NCI-H345 (cell line): Measurements from ENCODE around the gene ZNF382.
"Not testable (repeated sequence)": the region's sequence is repeated elsewhere in the genome, so short reads cannot be mapped to it uniquely, and the experiment has no call there.

Experiments used
- DNase-seq: peaks from one replicate; lab custom pipeline; 2025; lab: John Stamatoyannopoulos, UW

The ZNF382 gene

DNA sequence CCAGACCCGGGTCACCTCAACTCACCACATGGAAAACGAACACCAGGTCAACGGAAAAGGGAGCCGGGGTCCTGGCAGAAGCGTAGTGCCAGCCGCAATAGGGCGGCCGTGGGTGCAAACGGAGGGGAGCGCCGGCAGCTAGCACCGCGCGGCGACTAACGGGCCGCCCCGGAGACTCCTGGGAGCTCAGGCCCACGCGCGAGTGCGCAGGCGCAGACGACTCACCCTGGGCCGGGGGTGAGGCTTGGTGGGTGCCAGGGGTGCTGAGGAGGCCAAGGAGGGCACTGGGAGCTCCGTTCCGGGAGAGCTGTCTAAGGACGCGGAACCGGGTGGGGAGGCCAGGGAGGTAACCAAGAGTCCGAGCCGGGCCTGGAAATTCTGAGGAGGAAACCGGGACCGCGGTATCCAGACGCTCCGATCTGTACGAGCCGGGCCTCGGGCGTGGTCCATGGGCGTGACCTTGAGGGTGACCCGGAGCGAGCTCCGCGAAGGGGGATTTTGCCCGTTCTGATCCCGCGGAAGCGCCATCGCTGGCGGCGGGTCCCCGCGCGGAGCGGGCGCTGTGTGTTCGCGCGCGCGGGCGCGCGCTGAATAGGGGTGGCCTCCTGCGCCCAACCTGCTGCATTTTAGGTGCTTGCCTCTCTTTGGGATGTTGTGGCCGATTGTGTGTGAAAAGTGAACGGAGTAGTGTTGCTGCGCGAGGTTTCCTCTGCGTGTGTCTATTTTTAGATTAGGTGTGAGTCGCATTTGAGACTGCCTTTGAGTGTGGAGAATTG lies at the start of gene ZNF382:
ZNF382 (plus strand) TSS at position 213 of the 776 bp plus-strand sequence. CDS start 4,602 bp downstream, outside the sequence.
- DNase-seq: no peak

DNA sequence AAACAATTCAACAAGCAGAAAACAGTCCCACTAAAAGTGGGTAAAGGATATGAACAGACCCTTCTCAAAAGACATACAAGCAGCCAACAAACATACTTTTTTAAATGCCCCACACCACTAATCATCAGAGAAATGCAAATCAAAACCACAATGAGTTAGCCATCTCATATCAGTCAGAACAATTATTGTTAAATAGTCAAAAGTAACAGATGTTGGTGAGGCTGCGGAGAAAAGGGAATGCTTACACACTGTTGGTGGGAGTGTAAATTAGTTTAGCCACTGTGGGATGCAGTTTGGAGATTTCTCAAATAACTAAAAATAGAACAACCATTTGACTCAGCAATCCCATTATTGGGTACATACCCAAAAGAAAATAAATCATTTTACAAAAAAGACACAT lies 40.7 kb upstream of the ZNF382 start:
- DNase-seq: no peak

DNA sequence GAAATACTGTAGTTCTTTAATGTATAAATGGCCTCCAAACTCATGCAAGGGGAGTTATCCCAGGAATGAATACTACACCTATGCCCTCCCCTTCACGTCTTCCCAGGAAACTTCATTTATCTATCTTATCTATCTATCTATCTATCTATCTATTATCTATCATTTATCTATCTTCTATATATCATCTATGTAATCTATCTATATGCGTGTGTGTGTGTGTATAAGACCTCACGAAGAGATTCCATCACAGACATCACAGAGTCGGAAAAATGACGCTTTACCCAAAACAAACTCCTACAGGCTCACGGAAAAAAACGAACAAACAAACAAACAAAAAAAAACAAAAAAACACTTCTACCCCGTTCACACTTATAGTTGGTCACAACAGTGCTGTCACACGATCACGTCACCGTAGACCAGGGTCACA lies 32.5 kb upstream of the ZNF382 start:
- DNase-seq: no peak

DNA sequence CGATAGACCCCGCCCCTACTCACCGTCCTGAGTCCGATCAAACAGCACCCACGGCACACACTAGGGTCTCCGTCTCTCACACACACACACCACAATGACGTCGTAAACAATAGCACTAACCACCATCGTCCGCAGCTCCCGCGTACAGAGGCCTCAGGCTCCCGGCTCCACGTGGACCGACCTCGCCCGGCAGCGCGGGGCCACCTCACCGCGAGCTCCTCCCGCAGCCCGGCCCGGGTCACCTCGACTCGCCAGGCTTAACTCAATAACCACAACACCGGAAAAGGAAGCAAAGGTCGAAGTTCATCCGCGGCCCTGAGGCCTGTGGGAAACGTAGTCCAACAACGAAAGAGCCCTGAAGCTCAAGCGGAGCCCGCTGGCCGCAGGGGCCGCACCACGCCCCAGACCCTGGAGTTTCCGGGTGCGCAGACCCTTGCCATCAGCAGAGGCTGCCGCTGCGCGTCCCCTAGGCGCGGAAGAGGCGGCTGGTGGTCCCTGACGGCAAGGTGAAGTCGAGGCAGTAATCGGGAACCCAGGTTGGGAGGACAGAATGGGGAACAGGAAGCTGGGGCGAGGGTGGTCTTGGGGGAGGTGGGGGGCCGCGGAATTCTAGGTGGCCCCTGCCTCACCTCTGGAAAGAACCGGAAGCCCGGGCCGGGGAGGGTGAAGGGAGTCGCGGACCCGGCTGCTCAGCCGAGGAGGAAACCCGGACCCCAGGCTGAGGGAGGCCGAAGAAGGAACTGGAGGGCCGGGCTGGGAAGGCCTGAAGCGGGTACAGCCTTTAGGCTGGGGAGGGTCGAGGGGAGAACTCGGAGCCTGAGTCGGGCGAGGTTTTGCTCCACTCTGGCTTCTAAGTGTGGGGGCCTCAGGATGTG lies 31.9 kb upstream of the ZNF382 start, which contains the start of gene ZNF529:
ZNF529 (minus strand) TSS at position 273 of the 875 bp plus-strand sequence. CDS start 946 bp downstream, outside the sequence.
- peak; percentile 98 for DNase-seq

DNA sequence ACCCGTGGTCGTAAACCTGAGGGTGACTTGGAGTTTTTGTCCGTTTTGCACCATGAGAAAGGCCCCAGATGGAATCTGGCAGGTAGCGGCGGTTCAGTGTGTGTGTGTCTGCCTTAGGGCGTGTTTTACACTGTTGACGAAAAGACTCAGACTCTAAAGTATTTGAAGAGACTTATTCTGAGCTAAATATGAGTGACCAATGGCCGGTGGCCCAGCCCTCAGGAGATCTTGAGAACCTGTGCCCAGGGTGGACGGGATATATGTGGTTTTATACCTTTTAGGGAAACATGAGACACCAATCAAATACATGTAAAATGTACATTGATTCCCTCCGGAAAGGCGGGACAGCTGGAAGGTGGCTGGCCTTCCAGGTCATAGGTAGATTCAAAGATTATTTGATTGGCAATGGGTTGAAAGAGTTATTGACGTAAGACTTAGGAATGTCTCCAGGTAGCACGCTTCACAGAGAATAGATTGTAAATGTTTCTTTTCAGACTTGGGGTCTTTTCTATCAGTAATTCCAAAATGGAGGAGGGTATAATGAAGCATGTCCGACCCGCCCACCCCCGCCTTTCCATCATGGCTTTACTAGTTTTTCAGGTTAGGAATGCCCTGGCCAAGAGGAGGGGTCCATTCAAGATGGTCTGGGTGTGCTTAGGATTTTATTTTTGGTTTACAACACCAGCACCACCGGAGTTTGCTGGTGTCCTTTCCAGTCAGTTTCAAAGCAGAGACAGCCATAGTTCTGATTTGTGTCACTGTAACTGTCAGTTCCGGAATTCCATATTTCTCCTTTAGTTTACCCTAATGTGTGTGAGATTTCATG lies 31.0 kb upstream of the ZNF382 start:
- no peak for DNase-seq

DNA sequence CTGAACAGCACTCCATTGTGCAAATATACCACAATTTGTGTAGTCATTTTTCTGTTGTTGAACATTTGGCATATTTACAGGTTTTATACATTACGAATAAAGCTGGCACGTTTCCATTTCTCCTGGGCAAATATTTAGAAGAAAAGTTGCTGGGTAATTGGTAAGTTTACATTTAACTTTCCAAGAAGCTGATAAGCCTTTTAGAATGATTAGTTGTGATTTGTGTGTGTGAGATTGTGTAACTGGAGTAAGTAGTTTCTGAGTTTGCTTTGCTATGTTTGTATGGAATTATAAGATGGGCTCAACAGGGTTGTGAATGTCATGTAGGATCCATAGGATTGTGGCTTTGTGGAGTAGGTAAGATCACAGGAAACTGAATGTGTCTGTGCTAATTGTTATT lies 30.4 kb upstream of the ZNF382 start:
- no peak for DNase-seq

DNA sequence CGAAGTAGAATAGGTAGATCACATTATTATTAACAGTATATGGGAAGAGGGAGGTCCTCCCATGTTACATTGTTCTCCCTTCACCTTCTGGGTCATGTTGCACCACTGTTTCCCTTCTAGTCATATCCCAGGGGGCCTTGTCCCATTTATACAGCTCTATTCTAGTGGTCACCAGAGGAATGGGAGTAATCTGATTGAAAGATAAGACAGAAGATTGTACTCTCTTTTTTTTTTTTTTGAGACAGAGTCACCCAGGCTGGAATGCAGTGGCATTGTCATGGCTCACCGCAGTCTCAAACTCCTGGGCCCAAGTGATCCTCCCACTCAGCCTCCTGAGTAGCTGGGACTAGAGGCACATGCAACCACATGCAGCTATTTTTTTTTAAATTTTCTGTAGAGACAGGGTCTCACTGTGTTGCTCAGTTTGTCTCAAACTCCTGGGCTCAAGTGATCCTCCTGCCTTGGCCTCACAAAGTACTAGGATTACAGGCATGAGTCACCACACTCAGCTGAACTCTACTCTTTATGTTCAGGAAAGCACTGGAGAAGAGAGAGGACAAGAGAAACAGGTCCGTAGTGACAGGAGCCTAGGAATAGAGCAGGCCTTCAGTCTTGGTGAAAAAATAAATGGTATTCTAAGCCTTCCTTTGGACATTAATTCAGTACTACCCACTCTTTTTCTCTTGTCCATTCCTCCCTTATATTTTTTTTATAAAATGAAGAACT lies 27.7 kb upstream of the ZNF382 start:
- no peak for DNase-seq

DNA sequence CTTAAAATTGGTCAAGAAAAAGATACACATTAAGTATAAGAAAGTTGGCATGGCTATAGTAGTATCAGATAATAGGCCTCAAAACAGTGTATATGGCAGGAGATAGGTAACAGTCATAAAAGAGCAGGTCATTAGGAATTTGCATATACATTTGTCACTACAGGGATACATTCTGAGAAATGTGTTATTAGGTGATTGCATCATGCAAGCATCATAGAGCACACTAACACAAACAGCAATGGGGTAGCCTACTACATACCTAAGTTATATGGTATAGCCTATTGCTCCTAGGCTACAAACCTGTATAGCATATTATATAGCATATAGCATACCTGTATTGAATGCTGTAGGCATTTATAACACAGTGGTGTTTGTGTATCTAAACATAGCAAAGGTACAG lies 25.9 kb upstream of the ZNF382 start:
- no peak for DNase-seq

DNA sequence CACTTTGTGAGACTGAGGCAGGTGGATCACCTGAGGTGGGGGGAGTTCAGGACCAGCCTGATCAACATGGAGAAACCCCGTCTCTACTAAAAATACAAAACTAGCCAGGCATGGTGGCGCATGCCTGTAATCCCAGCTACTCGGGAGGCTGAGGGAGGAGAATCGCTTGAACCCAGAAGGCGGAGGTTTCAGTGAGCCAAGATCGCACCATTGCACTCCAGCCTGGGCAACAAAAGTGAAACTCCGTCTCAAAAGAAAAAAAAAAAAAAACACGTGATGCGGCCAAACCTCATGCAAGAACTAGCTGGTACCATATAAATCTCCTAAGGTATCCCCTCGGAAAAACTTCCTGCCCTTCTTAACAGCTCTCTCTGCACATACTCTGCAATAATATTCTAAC lies 2.4 kb upstream of the ZNF382 start:
- not testable (repeated sequence) for DNase-seq

DNA sequence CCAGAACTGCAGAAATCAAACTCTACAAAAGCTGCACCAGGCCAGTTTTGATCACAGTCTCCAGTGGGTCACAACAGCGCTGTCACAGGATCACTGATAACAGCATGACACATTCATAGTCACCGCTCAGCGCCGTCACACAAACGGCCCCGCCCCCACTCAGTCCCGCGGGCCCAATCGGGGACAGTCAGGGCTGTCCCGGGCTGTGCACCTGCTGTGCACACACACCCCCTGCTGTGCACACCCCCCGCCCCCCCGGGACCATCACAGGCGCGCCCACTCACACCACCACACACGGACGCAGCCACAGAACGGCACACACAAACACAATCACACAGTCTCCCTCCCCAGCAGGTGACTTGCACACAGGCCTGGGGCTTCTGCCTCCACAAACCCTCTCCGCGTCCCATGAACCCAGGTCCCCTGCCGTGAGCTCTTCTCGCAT lies 435 bp upstream of the ZNF382 start:
- DNase-seq: no peak

DNA sequence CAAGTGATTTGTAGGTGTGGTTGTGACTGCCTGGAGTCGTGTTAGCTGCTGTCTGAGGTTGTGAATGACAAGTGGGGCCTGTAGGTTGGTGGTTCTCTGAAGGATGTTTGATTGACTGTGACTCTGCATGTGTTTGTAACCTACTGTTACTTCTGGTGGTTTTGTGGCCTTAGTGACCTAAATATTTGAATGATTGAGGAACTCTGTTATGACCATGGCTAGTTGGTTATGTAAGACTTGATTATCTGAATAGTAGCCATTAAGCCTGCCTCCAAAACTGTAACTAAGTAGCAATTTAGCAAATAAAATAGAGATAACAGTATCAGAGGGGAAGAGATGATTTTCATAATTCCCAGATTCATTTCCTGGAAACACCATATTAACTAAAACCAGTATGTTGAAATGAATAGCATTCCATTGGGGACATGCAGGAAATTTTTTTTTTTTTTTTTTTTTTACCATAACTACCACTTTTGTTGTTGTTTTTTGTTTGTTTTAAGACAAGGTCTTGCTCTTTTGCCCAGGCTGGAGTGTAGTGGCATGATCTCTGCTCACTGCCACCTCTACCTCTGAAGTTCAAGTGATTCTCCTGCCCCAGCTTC lies 865 bp downstream of the ZNF382 start:
- DNase-seq: no peak

DNA sequence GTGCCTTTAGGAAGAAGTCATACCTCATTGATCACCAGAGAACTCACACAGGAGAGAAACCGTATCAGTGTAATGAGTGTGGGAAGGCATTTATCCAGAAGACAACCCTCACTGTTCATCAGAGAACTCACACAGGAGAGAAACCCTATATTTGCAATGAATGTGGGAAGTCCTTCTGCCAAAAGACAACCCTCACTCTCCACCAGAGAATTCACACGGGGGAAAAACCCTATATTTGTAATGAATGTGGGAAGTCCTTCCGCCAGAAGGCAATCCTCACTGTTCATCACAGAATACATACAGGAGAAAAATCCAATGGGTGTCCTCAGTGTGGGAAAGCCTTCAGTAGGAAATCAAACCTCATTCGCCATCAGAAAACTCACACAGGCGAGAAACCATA lies 21.9 kb downstream of the ZNF382 start:
- no peak for DNase-seq

DNA sequence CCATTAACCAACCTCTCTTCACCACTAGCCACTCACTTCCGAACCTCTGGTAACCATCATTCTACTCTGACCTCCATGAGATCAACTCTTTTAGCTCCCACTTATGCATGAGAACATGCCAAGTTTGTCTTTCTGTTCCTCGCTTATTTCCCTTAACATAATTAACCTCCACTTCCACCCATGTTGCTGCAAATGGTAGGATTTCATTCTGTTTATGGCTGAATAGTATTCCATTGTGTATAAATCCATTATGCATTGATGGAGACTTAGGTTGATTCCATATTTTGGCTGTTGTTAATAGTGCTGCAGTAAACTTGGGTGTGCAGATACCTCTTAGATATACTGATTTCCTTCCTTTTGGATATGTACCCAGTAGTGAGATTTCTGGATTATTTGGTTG lies 30.2 kb downstream of the ZNF382 start:
- DNase-seq: no peak

DNA sequence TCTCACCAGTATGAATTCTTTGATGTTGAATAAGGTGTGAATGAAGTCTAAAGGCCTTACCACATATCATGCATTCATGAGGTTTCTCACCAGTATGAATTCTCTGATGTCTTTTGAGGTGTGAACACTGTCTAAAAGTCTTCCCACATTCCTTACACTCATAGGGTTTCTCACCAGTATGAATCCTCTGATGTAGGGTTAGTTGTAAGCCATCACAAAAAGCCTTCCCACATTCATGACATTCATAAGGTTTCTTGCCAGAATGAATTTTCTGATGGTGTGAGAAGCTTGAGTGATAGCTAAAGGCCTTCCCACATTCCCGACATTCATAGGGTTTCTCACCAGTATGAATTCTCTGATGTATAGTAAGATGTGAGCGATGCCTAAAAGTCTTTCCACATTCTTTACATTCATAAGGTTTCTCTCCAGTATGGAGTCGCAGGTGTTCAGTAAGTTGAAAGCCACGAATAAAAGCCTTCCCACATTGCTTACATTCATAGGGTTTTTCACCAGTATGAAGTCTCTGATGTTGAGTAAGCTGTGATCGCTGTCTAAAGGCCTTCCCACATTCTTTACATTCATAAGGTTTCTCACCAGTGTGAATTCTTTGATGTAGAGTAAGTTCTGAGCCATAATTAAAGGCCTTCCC lies 33.9 kb downstream of the ZNF382 start:
- no peak for DNase-seq

DNA sequence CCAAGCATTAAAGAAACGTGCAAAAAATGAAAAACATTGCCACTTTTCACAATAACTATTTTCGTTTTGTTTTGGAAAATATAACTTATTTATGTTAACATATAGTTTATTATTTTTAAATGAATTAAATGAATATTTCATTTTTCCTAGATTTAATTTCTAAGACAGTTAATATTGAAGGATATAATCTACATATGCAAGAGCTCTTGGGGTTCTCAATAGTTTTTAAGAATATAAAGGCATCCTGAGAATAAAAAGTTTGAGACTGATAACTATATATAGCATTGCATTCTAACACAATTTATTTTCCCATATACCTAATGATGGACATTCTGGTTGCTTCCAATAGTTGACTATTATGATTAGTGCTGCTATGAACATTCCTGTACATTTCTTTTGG lies 41.6 kb downstream of the ZNF382 start:
- no peak for DNase-seq

DNA sequence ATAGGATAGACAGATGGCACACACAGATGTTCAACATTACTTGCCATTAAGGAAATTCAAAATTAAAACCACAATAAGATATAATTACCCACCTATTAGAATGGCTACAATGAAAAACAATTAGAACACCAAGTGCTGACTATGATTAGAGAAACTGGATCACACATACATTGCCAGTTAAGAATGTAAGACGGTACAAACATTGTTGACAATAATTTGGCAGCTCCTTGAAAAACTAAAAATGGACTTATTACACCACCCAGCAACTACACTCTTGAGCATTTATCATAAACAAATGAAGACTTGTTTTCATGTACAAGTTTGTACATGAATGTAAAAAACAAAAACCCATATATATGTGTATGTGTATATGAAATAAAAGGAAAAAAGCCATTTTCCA lies 47.8 kb downstream of the ZNF382 start:
- DNase-seq: no peak

DNA sequence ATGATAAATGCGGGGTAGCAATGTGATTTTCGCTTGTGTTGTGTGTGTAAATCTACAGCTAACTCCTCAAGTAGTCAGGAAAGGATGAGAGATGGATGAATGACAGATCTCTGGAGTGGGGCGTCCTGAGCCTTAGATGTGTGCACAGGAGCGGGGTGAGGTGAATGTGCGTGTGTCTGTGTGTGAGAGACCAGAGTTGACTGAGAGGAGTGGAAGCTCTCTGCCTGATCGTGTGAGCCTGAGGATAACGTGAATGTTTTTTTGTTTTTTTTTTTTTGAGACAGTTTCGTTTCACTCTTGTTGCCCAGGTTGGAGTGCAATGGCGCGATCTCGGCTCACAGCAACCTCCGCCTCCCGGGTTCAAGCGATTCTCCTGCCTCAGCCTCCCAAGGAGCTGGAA lies 60.7 kb downstream of the ZNF382 start:
- no peak for DNase-seq

DNA sequence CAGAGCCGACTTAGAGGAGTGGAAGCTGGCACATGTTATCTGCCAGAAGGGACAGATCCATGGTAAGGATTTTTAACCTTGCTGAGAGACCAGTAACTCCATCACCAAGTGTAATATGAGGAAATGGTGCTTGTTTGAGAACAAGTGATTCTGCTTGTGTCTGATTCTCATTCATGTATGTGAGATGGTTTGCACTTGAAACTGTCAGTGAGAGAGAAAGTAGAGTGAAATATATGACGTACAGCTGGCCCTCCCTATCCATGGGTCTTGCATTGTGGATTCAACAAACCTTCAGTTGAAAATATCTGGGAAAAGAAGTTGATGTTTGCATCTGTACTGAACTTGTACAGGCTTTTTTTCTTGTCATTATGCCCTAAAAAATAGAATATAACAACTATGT lies 63.5 kb downstream of the ZNF382 start:
- no peak for DNase-seq

DNA sequence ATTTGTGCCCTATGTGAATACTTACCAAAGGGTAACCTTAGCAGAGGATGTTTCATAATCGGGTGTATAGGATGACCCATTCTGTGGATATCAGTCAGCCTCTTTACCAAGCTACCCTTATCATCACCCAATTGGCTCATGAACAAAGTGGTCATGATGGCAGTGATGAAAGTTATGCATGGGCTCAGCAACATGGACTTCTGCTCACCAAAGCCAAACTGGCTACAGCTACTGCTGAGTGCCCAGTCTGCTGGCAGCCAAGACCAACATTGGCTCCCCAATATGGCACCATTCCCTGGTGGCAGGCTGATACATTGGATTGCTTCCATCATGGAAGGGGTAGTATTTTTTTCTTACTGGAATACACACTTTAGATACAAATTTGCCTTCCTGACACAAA lies 67.3 kb downstream of the ZNF382 start:
- no peak for DNase-seq

DNA sequence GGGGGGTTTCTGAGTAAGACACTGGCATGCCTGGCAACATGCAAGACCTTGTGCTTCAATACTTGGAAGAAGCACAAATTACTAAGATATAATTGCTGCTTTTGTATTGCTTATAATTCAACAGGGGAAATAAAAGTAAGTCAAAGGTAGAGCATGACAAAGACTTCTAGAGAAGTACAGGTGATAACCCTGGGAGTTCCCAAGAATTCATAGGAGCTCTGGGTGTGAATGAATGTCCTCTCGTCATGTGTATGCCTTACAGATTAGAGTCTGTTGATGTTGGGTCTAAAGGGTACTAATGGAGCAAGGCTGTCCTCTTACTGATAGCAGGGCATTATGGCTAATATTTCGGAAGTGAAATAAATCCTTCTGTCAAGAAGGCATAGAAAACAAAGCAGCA lies 69.1 kb downstream of the ZNF382 start:
- DNase-seq: no peak

DNA sequence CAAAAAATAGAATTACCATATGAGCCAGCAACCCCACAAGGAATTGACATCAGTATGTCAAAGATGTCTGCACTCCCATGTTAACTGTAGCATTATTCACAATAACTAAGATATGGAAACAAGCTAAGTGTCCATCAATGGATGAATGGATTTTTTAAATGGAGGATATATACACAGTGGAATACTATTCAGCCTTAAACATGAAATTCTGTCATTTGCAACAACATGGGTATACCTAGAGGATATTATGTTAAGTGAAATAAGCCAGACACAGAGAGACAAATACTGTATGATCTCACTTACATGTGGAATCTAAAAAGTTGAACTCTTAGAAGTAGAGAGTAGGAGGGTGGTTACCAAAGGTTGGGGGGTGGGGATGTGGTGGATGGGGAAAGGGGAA lies 74.3 kb downstream of the ZNF382 start:
- DNase-seq: no peak
